Hepatocyte (in vitro differentiated cells): ENCODE measurements around the gene DGCR2. TPM values are rescaled to one million over a fixed set of nuclear protein-coding genes. Genes with fewer than 3 reads are reported as not detected.

Source experiments
- DNase-seq: peaks from one replicate; pipeline ENCODE4 v3.0.0-alpha.2; 2016; ENCODE audit warnings: low spot score
- H2AFZ ChIP-seq: fragments of 200-600 bp; sonication (generic); 2 replicates; pipeline ENCODE4 v1.6.0; 2016; ENCODE audit warnings: antibody characterized with exemption, mild to moderate bottlenecking
- H3K27ac ChIP-seq: fragments of 200-600 bp; sonication (generic); 2 replicates; pipeline ENCODE4 v1.5.1; 2016; ENCODE audit warnings: mild to moderate bottlenecking
- H3K27me3 ChIP-seq: fragments of 200-600 bp; sonication (generic); 2 replicates; pipeline ENCODE4 v1.6.1; 2016
- H3K36me3 ChIP-seq: fragments of 200-600 bp; sonication (generic); replicated peaks from 2 replicates; pipeline ENCODE4 v1.5.1; 2016; ENCODE audit warnings: low read depth; ENCODE audit not compliant: insufficient read depth
- H3K4me1 ChIP-seq: fragments of 200-600 bp; sonication (generic); 2 replicates; pipeline ENCODE4 v1.5.1; 2016; ENCODE audit warnings: mild to moderate bottlenecking, moderate library complexity; ENCODE audit not compliant: insufficient read depth
- H3K4me2 ChIP-seq: fragments of 200-600 bp; sonication (generic); 2 replicates; pipeline ENCODE4 v1.6.0; 2016
- H3K4me3 ChIP-seq: fragments of 200-600 bp; sonication (generic); 2 replicates; pipeline ENCODE4 v1.5.1; 2016; ENCODE audit warnings: mild to moderate bottlenecking
- H3K79me2 ChIP-seq: fragments of 200-600 bp; sonication (generic); 2 replicates; pipeline ENCODE4 v1.6.0; 2017; ENCODE audit warnings: mild to moderate bottlenecking
- H3K9me2 ChIP-seq: fragments of 200-600 bp; sonication (generic); replicated peaks from 2 replicates; pipeline ENCODE4 v1.6.0; 2017; ENCODE audit warnings: mild to moderate bottlenecking; ENCODE audit not compliant: insufficient read depth
- H3K9me3 ChIP-seq: fragments of 200-600 bp; sonication (generic); 2 replicates; pipeline ENCODE4 v1.5.1; 2016; ENCODE audit warnings: low read depth, mild to moderate bottlenecking
- H4K20me1 ChIP-seq: fragments of 200-600 bp; sonication (generic); 2 replicates; pipeline ENCODE4 v1.6.0; 2016; ENCODE audit warnings: mild to moderate bottlenecking; ENCODE audit not compliant: insufficient read depth, poor library complexity, severe bottlenecking
- CTCF ChIP-seq: fragments of 200-600 bp; sonication (generic); IDR thresholded peaks from 2 replicates; pipeline ENCODE4 v1.5.1; 2016; ENCODE audit warnings: antibody characterized with exemption, mild to moderate bottlenecking; ENCODE audit not compliant: poor library complexity
- EZH2 ChIP-seq: fragments of 200-600 bp; sonication (generic); IDR thresholded peaks from 2 replicates; pipeline ENCODE4 v1.6.1; 2016; ENCODE audit warnings: antibody characterized with exemption, mild to moderate bottlenecking, borderline replicate concordance
- EZH2phosphoT487 ChIP-seq: fragments of 200-600 bp; sonication (generic); IDR thresholded peaks from one replicate; pipeline ENCODE4 v1.6.1; 2018; ENCODE audit warnings: antibody characterized with exemption, mild to moderate bottlenecking, low read depth, moderate library complexity; ENCODE audit not compliant: unreplicated experiment, severe bottlenecking
- WGBS: methylation state at CpG from one replicate; pipeline ENCODE4 v1.1.6; 2016; ENCODE audit warnings: low lambda C conversion rate; ENCODE audit errors: missing lambda C conversion rate; 5-methylcytosine and 5-hydroxymethylcytosine counted together
- polyA plus RNA-seq: library from polyadenylated mRNA; unstranded; fragments of >200 nt; fragmentation: Nextera tagmentation; extraction: Ambion mirVana; gene quantifications from 2 replicates; pipeline ENCODE4 v1.2.1, GENCODE V29; 2016
- total RNA-seq: library from RNA; depleted of rRNA; stranded (reverse); fragments of >200 nt; gene quantifications from 2 replicates; pipeline ENCODE4 v1.2.3, GENCODE V29; 2014

Gene DGCR2
- total and polyA plus RNA-seq, 2 experiments from 2014 or later, result 61.5 to 67.2 TPM

- 100% methylated on average over 1 of the region's 1 CpG for WGBS
- no peaks in the 10 kb centered on the region for H3K9me3 ChIP-seq
- H3K4me2 ChIP-seq, result no peak overlapping the region
- TF ChIP-seq EZH2phosphoT487, result no peak
- TF ChIP-seq CTCF, result no peak
- no peak for TF ChIP-seq EZH2
- DNase-seq, result no peak
- H3K79me2 ChIP-seq, result peaks cover 85% of the 10 kb centered on the region
- H3K4me3 ChIP-seq, result no peak overlapping the region
- no peaks in the 10 kb centered on the region for H3K9me2 ChIP-seq
- no peak overlapping the region for H3K27ac ChIP-seq
- no peak overlapping the region for H2AFZ ChIP-seq
- peaks cover 41% of the 10 kb centered on the region for H4K20me1 ChIP-seq
- no peaks in the 10 kb centered on the region for H3K4me1 ChIP-seq
- no peaks in the 10 kb centered on the region for H3K27me3 ChIP-seq
- no peaks in the 10 kb centered on the region for H3K36me3 ChIP-seq
Measured at GRCh38 chr22:19096555-19096954, 25.7 kb downstream of the DGCR2 start.

- Histone ChIP-seq H3K27ac (no peak overlapping the region), H3K36me3 (no peaks in the 10 kb centered on the region), H4K20me1 (peaks cover 37% of the 10 kb centered on the region), H3K9me2 (no peaks in the 10 kb centered on the region), H3K9me3 (no peaks in the 10 kb centered on the region), H3K4me3 (no peak overlapping the region), H3K4me2 (no peak overlapping the region), H3K27me3 (no peaks in the 10 kb centered on the region), H2AFZ (no peak overlapping the region), H3K4me1 (no peaks in the 10 kb centered on the region), H3K79me2 (peaks cover 87% of the 10 kb centered on the region)
- TF ChIP-seq EZH2, result no peak
- no peak for TF ChIP-seq CTCF
- no peak for DNase-seq
- WGBS, result 99% methylated on average over 4 of the region's 4 CpGs
Measured at GRCh38 chr22:19094393-19094997, 27.7 kb downstream of the DGCR2 start.

- Histone ChIP-seq H3K4me2 (no peak overlapping the region), H4K20me1 (peaks cover 28% of the 10 kb centered on the region), H3K9me3 (no peaks in the 10 kb centered on the region), H3K27ac (no peak overlapping the region), H3K27me3 (no peaks in the 10 kb centered on the region), H2AFZ (no peak overlapping the region), H3K36me3 (no peaks in the 10 kb centered on the region), H3K4me3 (no peak overlapping the region), H3K79me2 (peaks cover 80% of the 10 kb centered on the region), H3K9me2 (no peaks in the 10 kb centered on the region), H3K4me1 (no peaks in the 10 kb centered on the region)
- no peak for TF ChIP-seq EZH2
- TF ChIP-seq CTCF, result no peak
- TF ChIP-seq EZH2phosphoT487, result no peak
- no peak for DNase-seq
- 94% methylated on average over 4 of the region's 4 CpGs for WGBS
Measured at GRCh38 chr22:19092725-19093124, 29.5 kb downstream of the DGCR2 start.
